Lung (tissue), 12 donors: ENCODE results near the gene PRSS8. TPM values are rescaled to one million over a fixed set of nuclear protein-coding genes. Genes with fewer than 3 reads are reported as not detected.

Experiments
- ATAC-seq: fragments of 200-7000 bp; cut with Tn5 transposase; one replicate; pipeline ENCODE4 v1.9.1; 2020; ENCODE audit warnings: moderate number of reproducible peaks; ENCODE audit not compliant: insufficient read depth, low FRiP score
- DNase-seq, 3 donors: peaks; one replicate each; pipeline ENCODE4 v3.0.0-alpha.2; 2013 to 2017
- H3K27ac ChIP-seq, 2 donors: one replicate each; pipeline ENCODE4 v1.5.1; 2013; ENCODE audit warnings: mild to moderate bottlenecking in 2 of 2, moderate library complexity in 2 of 2, control low read depth in 1 of 2, inconsistent platforms in 1 of 2, low read depth in 1 of 2, low read length in 1 of 2
- H3K27me3 ChIP-seq, 3 donors: one replicate each; pipeline ENCODE4 v1.5.1; 2013; ENCODE audit warnings: low read length in 2 of 3; ENCODE audit not compliant: control insufficient read depth in 3 of 3, insufficient read depth in 3 of 3
- H3K36me3 ChIP-seq, 4 donors: one replicate each; pipeline ENCODE4 v1.5.1; 2013; ENCODE audit warnings: low read length in 4 of 4, mild to moderate bottlenecking in 1 of 4, moderate library complexity in 1 of 4; ENCODE audit not compliant: control insufficient read depth in 4 of 4, insufficient read depth in 4 of 4
- H3K4me1 ChIP-seq, 5 donors: one replicate each; pipeline ENCODE4 v1.5.1; 2013; ENCODE audit warnings: low read length in 5 of 5, mild to moderate bottlenecking in 2 of 5, moderate library complexity in 1 of 5; ENCODE audit not compliant: control insufficient read depth in 5 of 5, insufficient read depth in 5 of 5
- H3K4me3 ChIP-seq: one replicate; pipeline ENCODE4 v1.5.1; 2013; ENCODE audit warnings: mild to moderate bottlenecking, control low read depth, moderate library complexity
- H3K9ac ChIP-seq, 2 donors: one replicate each; pipeline ENCODE4 v1.5.1; 2013; ENCODE audit warnings: low read length in 2 of 2, control low read depth in 1 of 2; ENCODE audit not compliant: insufficient read depth in 1 of 2
- H3K9me3 ChIP-seq, 4 donors: one replicate each; pipeline ENCODE4 v1.5.1; 2013; ENCODE audit warnings: low read length in 3 of 4, mild to moderate bottlenecking in 1 of 4, moderate library complexity in 1 of 4; ENCODE audit not compliant: control insufficient read depth in 4 of 4, insufficient read depth in 3 of 4
- CTCF ChIP-seq: IDR thresholded peaks from 2 replicates; pipeline ENCODE4 v1.5.1; 2012; ENCODE audit warnings: mild to moderate bottlenecking; ENCODE audit errors: control extremely low read depth, extremely low read depth
- WGBS, 2 donors: extraction: QIAGEN DNeasy Blood & Tissue Kit; methylation state at CpG; one replicate each; pipeline ENCODE4 v1.1.7; 2013; 5-methylcytosine and 5-hydroxymethylcytosine counted together
- polyA plus RNA-seq, 2 donors: library from polyadenylated mRNA; stranded (reverse); fragments of 200-250 nt; gene quantifications; one replicate each; pipeline ENCODE4 v1.2.1, GENCODE V29; 2013
- total RNA-seq, 2 donors: library from RNA; depleted of rRNA in 1 of 2; stranded (reverse); fragments of >200 nt in 1 of 2; gene quantifications; one replicate each; pipeline ENCODE4 v1.2.1, GENCODE V29; 2014 to 2021
- donor health status: control.
- donor health status: control.
- donor health status: Bipolar disorder and iron deficiency.
- donor health status: healthy.
- donor health status: DM: yes; HTN: yes; CAD: no.

Gene PRSS8
- total and polyA plus RNA-seq, 4 donors, result 83.2 to 127 (median 89.8) TPM

GRCh38 chr16:31110106-31111034 lies 25.2 kb downstream of the PRSS8 start:
- Histone ChIP-seq H3K4me1 (peaks cover 0 to 15% (median 0%) of the 10 kb centered on the region in 5 donors), H3K9ac (no peak overlapping the region), H3K4me3 (no peak overlapping the region), H3K27ac (peak overlapping the region in 1 of 2 donors; percentile 32), H3K9me3 (no peaks in the 10 kb centered on the region), H3K27me3 (no peaks in the 10 kb centered on the region), H3K36me3 (peaks cover 0 to 28% (median 7%) of the 10 kb centered on the region in 4 donors)
- no peak for DNase-seq
- TF ChIP-seq CTCF, result no peak
- WGBS, 2 donors, result 90 to 92% methylated on average over 26 of the region's 26 CpGs
- no peak for ATAC-seq

- DNase-seq (no peak), ATAC-seq (no peak)
- Histone ChIP-seq H3K4me3 (no peak overlapping the region), H3K4me1 (peaks cover 0 to 15% (median 0%) of the 10 kb centered on the region in 5 donors), H3K9ac (no peak overlapping the region), H3K36me3 (peaks cover 0 to 28% (median 7%) of the 10 kb centered on the region in 4 donors), H3K9me3 (no peaks in the 10 kb centered on the region), H3K27ac (no peak overlapping the region), H3K27me3 (no peaks in the 10 kb centered on the region)
- no peak for TF ChIP-seq CTCF
- WGBS, 2 donors, result 93 to 95% methylated on average over 12 of the region's 12 CpGs
Measured at GRCh38 chr16:31109622-31110021, 25.9 kb downstream of the PRSS8 start.

GRCh38 chr16:31108794-31109558 lies 26.6 kb downstream of the PRSS8 start:
- peak overlapping the region; percentile 97 for H3K4me3 ChIP-seq
- H3K9ac ChIP-seq, result peak overlapping the region; percentile 47 to 69
- H3K4me1 ChIP-seq, result peaks cover 0 to 15% (median 0%) of the 10 kb centered on the region in 5 donors
- WGBS, 2 donors, result 45 to 50% methylated on average over 52 to 57 of the region's 57 CpGs
- no peaks in the 10 kb centered on the region for H3K9me3 ChIP-seq
- H3K27ac ChIP-seq, result peak overlapping the region; percentile 83 to 95
- H3K36me3 ChIP-seq, result peaks cover 0 to 28% (median 7%) of the 10 kb centered on the region in 4 donors
- H3K27me3 ChIP-seq, result no peaks in the 10 kb centered on the region
- no peak for ATAC-seq
- TF ChIP-seq CTCF, result no peak
- DNase-seq, result no peak
